Aorta (tissue), 5 donors: ENCODE measurements around the gene SOX11. TPM values are rescaled to one million over a fixed set of nuclear protein-coding genes. Genes with fewer than 3 reads are reported as not detected.
"Not testable (repeated sequence)": the region's sequence is repeated elsewhere in the genome, so short reads cannot be mapped to it uniquely, and the experiment has no call there.

Experiments
- ATAC-seq: fragments of 200-7000 bp; cut with Tn5 transposase; one replicate; pipeline ENCODE4 v1.9.1; 2022; ENCODE audit warnings: moderate library complexity; ENCODE audit not compliant: low FRiP score
- DNase-seq, 2 donors: peaks; one replicate each; pipeline ENCODE4 v3.0.0-alpha.2; 2020
- H3K27ac ChIP-seq, 2 donors: one replicate each; pipeline ENCODE4 v1.5.1; 2013; ENCODE audit warnings: low read length in 2 of 2, mild to moderate bottlenecking in 2 of 2, moderate library complexity in 2 of 2, control low read depth in 1 of 2, inconsistent platforms in 1 of 2, low read depth in 1 of 2
- H3K27me3 ChIP-seq, 2 donors: one replicate each; pipeline ENCODE4 v1.6.1; 2013; ENCODE audit warnings: control low read depth in 1 of 2, low read length in 1 of 2, mild to moderate bottlenecking in 1 of 2, moderate library complexity in 1 of 2; ENCODE audit not compliant: insufficient read depth in 2 of 2, control insufficient read depth in 1 of 2
- H3K36me3 ChIP-seq, 2 donors: one replicate each; pipeline ENCODE4 v1.6.1; 2013; ENCODE audit warnings: control low read depth in 1 of 2, low read length in 1 of 2, mild to moderate bottlenecking in 1 of 2; ENCODE audit not compliant: insufficient read depth in 2 of 2, control insufficient read depth in 1 of 2
- H3K4me1 ChIP-seq, 2 donors: one replicate each; pipeline ENCODE4 v1.6.1; 2013; ENCODE audit warnings: low read length in 2 of 2, control low read depth in 1 of 2, mild to moderate bottlenecking in 1 of 2, moderate library complexity in 1 of 2; ENCODE audit not compliant: insufficient read depth in 2 of 2, control insufficient read depth in 1 of 2
- H3K4me3 ChIP-seq, 2 donors: one replicate each; pipeline ENCODE4 v1.5.1; 2013; ENCODE audit warnings: low read length in 2 of 2, control low read depth in 1 of 2, mild to moderate bottlenecking in 1 of 2
- H3K9me3 ChIP-seq: one replicate; pipeline ENCODE4 v1.6.1; 2013; ENCODE audit warnings: mild to moderate bottlenecking, low read length; ENCODE audit not compliant: control insufficient read depth
- WGBS, 2 donors: extraction: QIAGEN DNeasy Blood & Tissue Kit; methylation state at CpG; one replicate each; pipeline ENCODE4 v1.1.7; 2013; 5-methylcytosine and 5-hydroxymethylcytosine counted together
- intact Hi-C, 2 donors: fragments of 100-400 bp; cut with DNase I; formaldehyde crosslinking; loops; one replicate each; pipeline versions ENCODE4 v1.14.2 to v1.15.0; 2022
- polyA plus RNA-seq, 2 donors: library from polyadenylated mRNA; stranded (reverse); fragments of 200-250 nt; gene quantifications; one replicate each; pipeline ENCODE4 v1.2.3, GENCODE V29; 2013
- total RNA-seq, 2 donors: library from RNA; stranded (reverse); fragmentation: NEBNext Ultra II Directional; extraction: Animal tissue kit (Norgen Biotek cat#: 25700); gene quantifications; one replicate each; pipeline ENCODE4 v1.2.1, GENCODE V29; 2021
- donor health status: healthy with polysubstance abuse.
- donor health status: Bipolar disorder and iron deficiency.
- donor health status: DM: no; HTN: no; CAD: no.
- donor health status: DM: no; HTN: no; CAD: no.
- donor health status: DM: yes; HTN: yes; CAD: no.

Gene SOX11
- total and polyA plus RNA-seq, 4 donors, result 0.03 TPM; not detected in 3

GRCh38 chr2:5667655-5668054 lies 24.5 kb upstream of the SOX11 start:
- H3K4me1 ChIP-seq, H3K4me3 ChIP-seq, H3K9me3 ChIP-seq, H3K27ac ChIP-seq, ATAC-seq, DNase-seq, intact Hi-C loops, H3K36me3 ChIP-seq, H3K27me3 ChIP-seq: not testable (repeated sequence)
- 90 to 95% methylated on average over 1 of the region's 1 CpG for WGBS, 2 donors

GRCh38 chr2:5668682-5669250 lies 23.4 kb upstream of the SOX11 start:
- H3K9me3 ChIP-seq, result no peaks in the 10 kb centered on the region
- no peaks in the 10 kb centered on the region for H3K36me3 ChIP-seq
- intact Hi-C loops, result no loop called here
- H3K27me3 ChIP-seq, result peaks cover 0 to 3% of the 10 kb centered on the region in 2 donors
- H3K4me3 ChIP-seq, result no peak overlapping the region
- 87 to 90% methylated on average over 8 of the region's 8 CpGs for WGBS, 2 donors
- no peak for ATAC-seq
- no peak for DNase-seq
- no peaks in the 10 kb centered on the region for H3K4me1 ChIP-seq
- no peak overlapping the region for H3K27ac ChIP-seq

- H3K27ac ChIP-seq, result no peak overlapping the region
- H3K27me3 ChIP-seq, result no peaks in the 10 kb centered on the region
- intact Hi-C loops, result no loop called here
- ATAC-seq (peak; percentile 15), DNase-seq (no peak)
- WGBS, 2 donors, result 83 to 84% methylated on average over 15 of the region's 15 CpGs
- H3K9me3 ChIP-seq, result no peaks in the 10 kb centered on the region
- no peaks in the 10 kb centered on the region for H3K36me3 ChIP-seq
- H3K4me1 ChIP-seq, result no peaks in the 10 kb centered on the region
- no peak overlapping the region for H3K4me3 ChIP-seq
These were observed 19.4 kb upstream of the SOX11 start for GRCh38 chr2:5672749-5673144.

GRCh38 chr2:5673145-5674025 lies 18.8 kb upstream of the SOX11 start:
- H3K27me3 ChIP-seq, result no peaks in the 10 kb centered on the region
- DNase-seq, result peak in 1 of 2 donors; percentile 72
- intact Hi-C loops, result no loop called here
- no peaks in the 10 kb centered on the region for H3K36me3 ChIP-seq
- no peaks in the 10 kb centered on the region for H3K4me1 ChIP-seq
- no peak overlapping the region for H3K4me3 ChIP-seq
- ATAC-seq, result peak; percentile 11
- H3K27ac ChIP-seq, result no peak overlapping the region
- WGBS, 2 donors, result 10 to 11% methylated on average over 49 to 58 of the region's 58 CpGs
- H3K9me3 ChIP-seq, result no peaks in the 10 kb centered on the region

- Histone ChIP-seq H3K27ac (no peak overlapping the region), H3K36me3 (no peaks in the 10 kb centered on the region), H3K4me3 (no peak overlapping the region), H3K4me1 (no peaks in the 10 kb centered on the region), H3K9me3 (no peaks in the 10 kb centered on the region), H3K27me3 (no peaks in the 10 kb centered on the region)
- 0 to 5% methylated on average over 2 of the region's 2 CpGs for WGBS, 2 donors
- DNase-seq, result no peak
- no peak for ATAC-seq
- intact Hi-C loops, result no loop called here
These were observed 18.2 kb upstream of the SOX11 start for GRCh38 chr2:5674026-5674340.

GRCh38 chr2:5677133-5677532 lies 15.1 kb upstream of the SOX11 start:
- no peaks in the 10 kb centered on the region for H3K4me1 ChIP-seq

DNA sequence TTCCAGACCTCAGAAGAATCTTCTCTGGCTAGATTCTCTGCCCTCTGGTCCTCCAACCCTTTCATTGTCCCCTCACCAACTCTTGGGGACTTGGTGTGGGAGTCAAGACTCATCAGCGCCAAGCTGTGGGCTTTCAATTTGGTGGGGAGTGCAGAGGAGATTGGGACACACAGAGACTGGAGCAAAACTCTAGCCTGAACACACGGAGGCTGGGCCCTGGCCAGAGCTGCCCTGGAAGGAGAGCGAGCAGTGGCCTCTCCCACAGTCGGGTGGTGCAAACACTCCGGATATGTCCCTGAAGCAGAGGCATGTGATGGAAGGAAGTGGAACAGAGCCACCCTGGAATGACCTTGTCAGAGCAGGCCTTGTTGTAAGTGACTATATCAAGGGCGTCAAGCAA lies 8.7 kb upstream of the SOX11 start:
- Histone ChIP-seq H3K36me3 (no peaks in the 10 kb centered on the region), H3K9me3 (no peaks in the 10 kb centered on the region), H3K27ac (no peak overlapping the region), H3K4me1 (no peaks in the 10 kb centered on the region), H3K4me3 (no peak overlapping the region), H3K27me3 (no peaks in the 10 kb centered on the region)
- intact Hi-C loops, result no loop called here
- DNase-seq, result no peak
- no peak for ATAC-seq
- WGBS, 2 donors, result 90 to 91% methylated on average over 6 of the region's 6 CpGs

More at GRCh38 chr2:5677133-5677532, 15.1 kb upstream of the SOX11 start:
- 86 to 87% methylated on average over 2 of the region's 2 CpGs for WGBS, 2 donors
- no peak for ATAC-seq
- Histone ChIP-seq H3K4me3 (no peak overlapping the region), H3K27ac (no peak overlapping the region), H3K9me3 (no peaks in the 10 kb centered on the region), H3K36me3 (no peaks in the 10 kb centered on the region), H3K27me3 (no peaks in the 10 kb centered on the region)
- no peak for DNase-seq
- intact Hi-C loops, result no loop called here

- DNase-seq (no peak), ATAC-seq (no peak)
- 85 to 86% methylated on average over 9 of the region's 9 CpGs for WGBS, 2 donors
- Histone ChIP-seq H3K4me1 (no peaks in the 10 kb centered on the region), H3K4me3 (no peak overlapping the region), H3K9me3 (no peaks in the 10 kb centered on the region), H3K27me3 (no peaks in the 10 kb centered on the region), H3K27ac (no peak overlapping the region), H3K36me3 (no peaks in the 10 kb centered on the region)
- intact Hi-C loops, result no loop called here
These were observed 7.0 kb upstream of the SOX11 start for GRCh38 chr2:5685225-5685624.

DNA sequence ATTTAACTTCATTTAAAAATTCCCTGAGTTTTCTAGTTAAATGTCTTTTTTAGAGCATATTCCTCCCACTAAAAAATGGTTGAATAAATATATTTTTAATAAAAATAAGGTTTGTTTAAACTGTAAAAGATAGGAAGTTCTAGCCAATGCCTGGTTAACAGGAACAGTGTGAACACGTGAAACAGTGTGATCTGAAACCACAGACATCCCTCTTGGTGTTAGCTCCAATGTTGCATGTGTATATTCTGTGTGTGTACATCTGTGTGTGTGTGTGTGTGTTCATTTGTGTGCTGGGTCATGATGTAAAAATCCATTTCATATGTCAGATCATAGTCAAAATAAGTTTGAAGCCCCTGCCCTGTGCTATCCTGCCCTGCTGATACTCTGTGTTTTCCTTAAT lies 6.1 kb upstream of the SOX11 start:
- Histone ChIP-seq H3K4me3 (no peak overlapping the region), H3K36me3 (no peaks in the 10 kb centered on the region), H3K27ac (no peak overlapping the region), H3K27me3 (peaks cover 0 to 3% of the 10 kb centered on the region in 2 donors), H3K9me3 (no peaks in the 10 kb centered on the region), H3K4me1 (no peaks in the 10 kb centered on the region)
- ATAC-seq, result no peak
- WGBS, 2 donors, result 65 to 66% methylated on average over 1 of the region's 1 CpG
- intact Hi-C loops, result no loop called here
- DNase-seq, result no peak
